HFF-Myc (cell line): ENCODE results near the gene FBLN2.

ENCODE experiments used
- DNase-seq: peaks from one replicate; pipeline ENCODE4 v3.0.0-alpha.2; 2011; ENCODE audit warnings: low read depth; ENCODE audit errors: extremely low read depth
- H3K4me3 ChIP-seq: replicated peaks from 2 replicates; pipeline ENCODE4 v1.5.1; 2011; ENCODE audit warnings: low read depth, mild to moderate bottlenecking, control low read depth, low read length
- TF ChIP-seq, protein P1 (sequence below): IDR thresholded peaks from 2 replicates; pipeline ENCODE4 v1.5.1; 2012; ENCODE audit warnings: mild to moderate bottlenecking, low read depth, low read length, control low read depth; ENCODE audit errors: missing control alignments

Gene FBLN2

DNA sequence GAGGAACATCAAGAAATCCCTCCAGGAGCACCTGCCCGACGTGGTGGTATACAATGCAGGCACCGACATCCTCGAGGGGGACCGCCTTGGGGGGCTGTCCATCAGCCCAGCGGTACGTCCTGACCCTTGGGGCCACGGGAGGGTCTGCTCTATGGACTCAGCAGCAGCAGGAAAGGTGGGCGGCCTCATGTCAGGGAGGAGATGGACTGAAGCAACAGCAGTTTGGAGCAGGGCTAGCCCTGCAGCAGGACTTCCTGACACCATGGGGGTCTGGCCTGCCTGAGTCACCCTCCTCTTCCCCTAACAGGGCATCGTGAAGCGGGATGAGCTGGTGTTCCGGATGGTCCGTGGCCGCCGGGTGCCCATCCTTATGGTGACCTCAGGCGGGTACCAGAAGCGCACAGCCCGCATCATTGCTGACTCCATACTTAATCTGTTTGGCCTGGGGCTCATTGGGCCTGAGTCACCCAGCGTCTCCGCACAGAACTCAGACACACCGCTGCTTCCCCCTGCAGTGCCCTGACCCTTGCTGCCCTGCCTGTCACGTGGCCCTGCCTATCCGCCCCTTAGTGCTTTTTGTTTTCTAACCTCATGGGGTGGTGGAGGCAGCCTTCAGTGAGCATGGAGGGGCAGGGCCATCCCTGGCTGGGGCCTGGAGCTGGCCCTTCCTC lies 44.6 kb upstream of the FBLN2 start:
- TF ChIP-seq, protein P1, sequence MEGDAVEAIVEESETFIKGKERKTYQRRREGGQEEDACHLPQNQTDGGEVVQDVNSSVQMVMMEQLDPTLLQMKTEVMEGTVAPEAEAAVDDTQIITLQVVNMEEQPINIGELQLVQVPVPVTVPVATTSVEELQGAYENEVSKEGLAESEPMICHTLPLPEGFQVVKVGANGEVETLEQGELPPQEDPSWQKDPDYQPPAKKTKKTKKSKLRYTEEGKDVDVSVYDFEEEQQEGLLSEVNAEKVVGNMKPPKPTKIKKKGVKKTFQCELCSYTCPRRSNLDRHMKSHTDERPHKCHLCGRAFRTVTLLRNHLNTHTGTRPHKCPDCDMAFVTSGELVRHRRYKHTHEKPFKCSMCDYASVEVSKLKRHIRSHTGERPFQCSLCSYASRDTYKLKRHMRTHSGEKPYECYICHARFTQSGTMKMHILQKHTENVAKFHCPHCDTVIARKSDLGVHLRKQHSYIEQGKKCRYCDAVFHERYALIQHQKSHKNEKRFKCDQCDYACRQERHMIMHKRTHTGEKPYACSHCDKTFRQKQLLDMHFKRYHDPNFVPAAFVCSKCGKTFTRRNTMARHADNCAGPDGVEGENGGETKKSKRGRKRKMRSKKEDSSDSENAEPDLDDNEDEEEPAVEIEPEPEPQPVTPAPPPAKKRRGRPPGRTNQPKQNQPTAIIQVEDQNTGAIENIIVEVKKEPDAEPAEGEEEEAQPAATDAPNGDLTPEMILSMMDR, result no peak
- no peak for DNase-seq
- H3K4me3 ChIP-seq, result no peak overlapping the region

DNA sequence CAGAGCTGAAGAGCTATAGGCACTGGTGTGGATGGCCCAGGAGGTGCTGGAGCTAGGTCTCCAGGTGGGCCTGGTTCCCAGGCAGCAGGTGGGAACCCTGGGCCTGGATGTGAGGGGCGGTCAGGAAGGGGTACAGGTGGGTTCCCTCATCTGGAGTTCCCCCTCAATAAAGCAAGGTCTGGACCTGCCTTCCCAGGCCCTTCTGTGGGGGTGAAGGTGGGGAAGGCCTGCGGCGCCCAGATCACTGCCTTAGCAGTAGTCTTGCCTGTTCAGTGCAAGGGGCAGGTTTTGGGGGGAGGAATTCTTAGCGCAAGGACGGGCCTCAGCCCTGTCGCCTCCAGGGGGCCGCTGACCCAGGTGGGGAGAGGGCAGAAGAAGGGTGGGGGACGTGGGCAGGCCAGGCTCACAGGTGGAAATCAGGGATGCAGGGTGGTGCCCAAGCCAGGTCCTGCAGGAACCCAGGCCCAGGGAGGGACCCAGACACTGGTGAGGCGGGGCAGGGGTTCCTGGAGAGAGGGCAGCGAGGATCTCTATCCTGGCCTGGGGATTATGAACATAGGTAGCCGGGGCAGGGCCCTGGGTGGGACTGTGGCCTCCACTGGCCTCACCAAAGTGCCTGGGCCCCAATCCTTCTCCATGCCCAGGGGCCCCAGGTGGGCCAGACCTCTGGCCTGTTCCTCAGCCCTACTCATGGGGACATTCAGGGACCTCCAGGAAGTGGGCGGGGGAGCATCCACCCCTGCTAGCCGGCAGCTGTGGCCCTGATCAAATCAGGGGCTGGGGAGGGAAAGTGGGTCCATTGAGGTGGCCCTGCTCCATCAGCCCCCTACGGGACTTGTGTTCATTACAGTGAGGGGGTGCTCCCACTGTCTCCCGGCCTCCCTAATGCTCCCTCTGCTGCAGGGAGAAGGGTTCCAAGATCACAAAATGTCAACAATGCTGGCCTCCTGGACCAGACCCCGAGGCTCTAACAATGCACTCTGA lies 43.5 kb upstream of the FBLN2 start:
- TF ChIP-seq, protein P1, result no peak
- no peak for DNase-seq
- no peak overlapping the region for H3K4me3 ChIP-seq

DNA sequence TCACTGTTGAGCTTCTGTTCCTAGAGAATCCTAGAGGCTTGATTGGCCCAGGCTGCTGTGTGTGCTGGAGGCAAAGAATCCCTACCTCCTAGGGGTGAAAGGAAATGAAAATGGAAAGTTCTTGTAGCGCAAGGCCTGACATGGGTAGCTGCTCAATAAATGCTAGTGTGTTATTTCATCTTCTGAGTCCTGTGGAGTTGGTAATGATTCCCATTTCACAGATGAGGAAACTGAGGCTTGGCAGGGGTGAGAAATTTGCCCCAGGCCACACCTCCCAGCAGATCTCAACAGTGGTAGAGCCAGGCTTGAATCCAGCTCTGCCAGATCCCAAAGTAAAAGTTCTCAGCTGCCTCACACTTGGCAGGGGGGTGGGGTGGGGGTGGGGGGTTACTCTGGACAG lies 42.7 kb upstream of the FBLN2 start:
- TF ChIP-seq, protein P1, result no peak
- DNase-seq, result no peak
- H3K4me3 ChIP-seq, result no peak overlapping the region

DNA sequence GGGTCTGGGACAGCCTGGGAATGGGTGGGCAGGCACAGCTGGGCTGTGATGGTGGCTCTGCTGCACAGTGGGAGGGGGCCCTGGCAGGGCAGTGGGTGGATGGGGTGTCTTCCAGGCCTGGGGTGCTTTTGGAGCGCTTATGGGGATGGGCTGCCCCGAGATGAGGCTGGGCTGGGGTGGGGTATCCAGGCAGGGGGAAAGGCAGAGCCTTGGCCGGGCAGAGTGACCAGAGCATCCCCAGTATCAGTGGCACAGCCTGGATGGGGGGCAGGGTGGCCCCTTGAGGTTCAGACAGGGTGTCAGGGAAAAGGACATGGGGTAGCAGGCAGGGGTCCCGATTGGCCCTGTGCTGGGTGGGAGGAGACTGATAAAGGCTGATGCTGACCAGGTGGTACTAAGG lies 42.2 kb upstream of the FBLN2 start:
- TF ChIP-seq, protein P1, result no peak
- no peak for DNase-seq
- no peak overlapping the region for H3K4me3 ChIP-seq

DNA sequence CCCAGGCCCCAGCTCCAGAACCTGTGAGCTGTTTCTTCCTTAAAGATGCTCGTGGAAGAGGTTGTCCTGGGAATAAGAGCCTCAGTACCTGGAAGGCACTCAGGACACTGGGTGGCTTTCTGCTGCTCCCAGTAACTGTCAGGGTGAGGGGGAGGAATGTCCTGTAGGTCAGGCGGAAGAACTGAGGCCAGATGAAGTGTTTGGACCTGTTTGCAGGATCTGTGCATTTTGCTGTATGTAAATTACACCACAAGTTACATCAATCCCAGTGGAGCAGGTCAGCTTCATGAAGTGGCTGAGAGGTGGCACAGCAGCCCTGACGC lies 41.7 kb upstream of the FBLN2 start:
- no peak overlapping the region for H3K4me3 ChIP-seq
- no peak for DNase-seq
- TF ChIP-seq, protein P1, result no peak

DNA sequence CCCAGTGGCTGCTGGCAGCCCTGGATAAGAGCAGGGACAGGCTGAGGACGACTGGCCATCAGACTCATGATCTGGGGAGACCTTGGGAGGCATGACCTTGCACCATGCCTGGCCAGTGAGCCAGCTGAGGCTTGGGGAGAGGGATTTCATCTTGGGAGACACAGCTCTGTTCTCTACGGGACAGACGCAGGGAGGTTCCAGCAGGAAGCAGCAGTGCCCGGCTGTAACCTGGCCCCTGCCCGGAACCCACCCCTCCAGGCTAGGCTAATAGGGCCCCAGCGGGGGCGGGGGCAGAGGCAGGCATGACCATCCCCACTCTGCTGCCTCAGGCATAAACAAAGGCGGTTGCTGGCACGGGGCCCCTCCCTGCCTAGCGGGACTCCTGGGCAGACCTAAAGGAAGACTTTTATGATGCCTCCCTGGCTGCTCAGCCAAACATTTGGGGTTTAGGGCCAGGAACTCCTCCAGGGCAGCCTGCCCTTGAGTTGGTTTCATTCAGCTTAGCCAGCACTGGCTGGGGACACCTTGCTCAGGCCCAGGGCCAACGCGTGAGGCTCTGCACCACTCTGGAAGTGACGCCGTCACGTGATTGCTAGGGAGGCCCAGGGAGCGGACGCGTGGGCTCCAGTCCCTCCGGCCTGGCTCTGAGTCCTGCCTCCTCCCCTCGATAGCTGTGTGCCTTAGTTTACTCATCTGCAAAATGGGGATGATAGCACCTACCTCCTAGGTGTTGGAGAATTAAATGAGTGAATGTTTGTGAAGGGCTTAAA lies 41.2 kb upstream of the FBLN2 start:
- no peak overlapping the region for H3K4me3 ChIP-seq
- no peak for DNase-seq
- TF ChIP-seq, protein P1, result no peak
